Loucy (cell line): ENCODE measurements around the gene ACVR2B.

Experiments used
- H2AFZ ChIP-seq: fragments of 200-600 bp; sonication (generic); 2 replicates; pipeline ENCODE4 v1.6.0; 2016; ENCODE audit warnings: antibody characterized with exemption, mild to moderate bottlenecking, low read length, moderate library complexity
- H3F3A ChIP-seq: fragments of 200-600 bp; 2 replicates; pipeline ENCODE4 v1.6.0; 2016; ENCODE audit warnings: antibody characterized with exemption, low read depth, mild to moderate bottlenecking
- H3K27me3 ChIP-seq: fragments of 200-600 bp; sonication (generic); 2 replicates; pipeline ENCODE4 v1.6.1; 2014; ENCODE audit warnings: low read length, mild to moderate bottlenecking; ENCODE audit not compliant: insufficient read depth, poor library complexity, severe bottlenecking
- H3K36me3 ChIP-seq: fragments of 200-600 bp; sonication (generic); 2 replicates; pipeline ENCODE4 v1.6.1; 2016; ENCODE audit warnings: low read length; ENCODE audit not compliant: insufficient read depth
- H3K4me1 ChIP-seq: fragments of 200-600 bp; sonication (generic); 2 replicates; pipeline ENCODE4 v1.5.1; 2014; ENCODE audit warnings: low read length, mild to moderate bottlenecking; ENCODE audit not compliant: insufficient read depth, poor library complexity, severe bottlenecking
- H3K4me2 ChIP-seq: fragments of 200-600 bp; sonication (generic); 2 replicates; pipeline ENCODE4 v1.6.0; 2014; ENCODE audit warnings: antibody characterized with exemption, low read length, low read depth, mild to moderate bottlenecking; ENCODE audit not compliant: poor library complexity, severe bottlenecking
- H3K4me3 ChIP-seq: fragments of 200-600 bp; sonication (generic); 2 replicates; pipeline ENCODE4 v1.5.1; 2014; ENCODE audit warnings: low read length, mild to moderate bottlenecking, mixed read lengths; ENCODE audit not compliant: poor library complexity, severe bottlenecking
- H3K79me2 ChIP-seq: fragments of 200-600 bp; sonication (generic); 2 replicates; pipeline ENCODE4 v1.6.1; 2014; ENCODE audit warnings: low read length; ENCODE audit not compliant: insufficient read depth
- H3K9ac ChIP-seq: fragments of 200-600 bp; sonication (generic); 2 replicates; pipeline ENCODE4 v1.6.0; 2014; ENCODE audit warnings: mild to moderate bottlenecking, low read depth, low read length, moderate library complexity; ENCODE audit not compliant: poor library complexity, severe bottlenecking
- H3K9me2 ChIP-seq: fragments of 200-600 bp; sonication (generic); replicated peaks from 2 replicates; pipeline ENCODE4 v1.6.1; 2016; ENCODE audit warnings: low read depth, low read length, mixed read lengths
- H3K9me3 ChIP-seq: fragments of 200-600 bp; sonication (generic); 2 replicates; pipeline ENCODE4 v1.6.1; 2014; ENCODE audit warnings: mild to moderate bottlenecking, antibody characterized with exemption, low read length, low read depth; ENCODE audit not compliant: insufficient read depth
- H4K20me1 ChIP-seq: fragments of 200-600 bp; sonication (generic); 2 replicates; pipeline ENCODE4 v1.6.0; 2014; ENCODE audit warnings: antibody characterized with exemption, low read length, mild to moderate bottlenecking; ENCODE audit not compliant: insufficient read depth, poor library complexity, severe bottlenecking
- CTCF ChIP-seq: fragments of 200-600 bp; sonication (generic); conservative IDR thresholded peaks from 2 replicates; pipeline ENCODE4 v1.5.1; 2014; ENCODE audit warnings: mild to moderate bottlenecking, antibody characterized with exemption, low read length
- EZH2phosphoT487 ChIP-seq: fragments of 200-600 bp; IDR thresholded peaks from 2 replicates; pipeline ENCODE4 v1.6.1; 2018; ENCODE audit warnings: antibody characterized with exemption, mild to moderate bottlenecking, moderate library complexity, borderline replicate concordance

ACVR2B gene

GRCh38 chr3:38453913-38454177, 155 bp downstream of the ACVR2B start:
- Histone ChIP-seq H3K9me3 (no peaks in the 10 kb centered on the region), H3K27me3 (peaks cover 20% of the 10 kb centered on the region), H3K4me2 (no peak overlapping the region), H3K9me2 (no peaks in the 10 kb centered on the region), H3K4me1 (peaks cover 27% of the 10 kb centered on the region), H3K4me3 (peak overlapping the region; percentile 76), H3K9ac (no peak overlapping the region), H2AFZ (no peak overlapping the region; the same call in 1 of the 2 replicates), H3F3A (no peaks in the 10 kb centered on the region), H4K20me1 (peaks cover 10% of the 10 kb centered on the region), H3K36me3 (no peaks in the 10 kb centered on the region), H3K79me2 (peaks cover 44% of the 10 kb centered on the region)
- no peak for TF ChIP-seq EZH2phosphoT487
- TF ChIP-seq CTCF = no peak

- peaks cover 20% of the 10 kb centered on the region for H3K27me3 ChIP-seq
- H3K9me3 ChIP-seq = no peaks in the 10 kb centered on the region
- H3K4me1 ChIP-seq = peaks cover 27% of the 10 kb centered on the region
- H4K20me1 ChIP-seq = peaks cover 10% of the 10 kb centered on the region
- H3K9me2 ChIP-seq = no peaks in the 10 kb centered on the region
- H3F3A ChIP-seq = no peaks in the 10 kb centered on the region
- peak overlapping the region; percentile 76 for H3K4me3 ChIP-seq
- H3K36me3 ChIP-seq = no peaks in the 10 kb centered on the region
- H2AFZ ChIP-seq = peak overlapping the region; percentile 78
- peak overlapping the region; percentile 71 for H3K9ac ChIP-seq
- peak overlapping the region; percentile 83 for H3K4me2 ChIP-seq
- H3K79me2 ChIP-seq = peaks cover 44% of the 10 kb centered on the region
- TF ChIP-seq EZH2phosphoT487 (no peak), CTCF (no peak)
These were observed 641 bp downstream of the ACVR2B start for GRCh38 chr3:38454178-38454883.

GRCh38 chr3:38454884-38455638, 1.4 kb downstream of the ACVR2B start:
- Histone ChIP-seq H3K4me3 (peak overlapping the region; percentile 76), H3K36me3 (no peaks in the 10 kb centered on the region), H3K4me1 (peaks cover 27% of the 10 kb centered on the region), H3K9ac (peak overlapping the region; percentile 71), H4K20me1 (peaks cover 10% of the 10 kb centered on the region), H3K9me3 (no peaks in the 10 kb centered on the region), H2AFZ (peak overlapping the region; percentile 78), H3K27me3 (peaks cover 20% of the 10 kb centered on the region), H3F3A (no peaks in the 10 kb centered on the region), H3K4me2 (peak overlapping the region; percentile 83), H3K9me2 (no peaks in the 10 kb centered on the region), H3K79me2 (peaks cover 44% of the 10 kb centered on the region)
- no peak for TF ChIP-seq EZH2phosphoT487
